IPS-18c (cell line): ENCODE results near the gene PCDH9.
"Not testable (repeated sequence)": the region's sequence is repeated elsewhere in the genome, so short reads cannot be mapped to it uniquely, and the experiment has no call there.

Experiments
- H3K4me3 ChIP-seq: 2 replicates; pipeline ENCODE4 v1.7.0; 2013; ENCODE audit warnings: low read depth, mild to moderate bottlenecking, low read length, moderate library complexity; ENCODE audit not compliant: insufficient read depth
- H3K9me3 ChIP-seq: one replicate; pipeline ENCODE4 v1.6.1; 2013; ENCODE audit warnings: mild to moderate bottlenecking, low read length, moderate library complexity; ENCODE audit not compliant: control insufficient read depth, insufficient read depth

PCDH9 gene

DNA sequence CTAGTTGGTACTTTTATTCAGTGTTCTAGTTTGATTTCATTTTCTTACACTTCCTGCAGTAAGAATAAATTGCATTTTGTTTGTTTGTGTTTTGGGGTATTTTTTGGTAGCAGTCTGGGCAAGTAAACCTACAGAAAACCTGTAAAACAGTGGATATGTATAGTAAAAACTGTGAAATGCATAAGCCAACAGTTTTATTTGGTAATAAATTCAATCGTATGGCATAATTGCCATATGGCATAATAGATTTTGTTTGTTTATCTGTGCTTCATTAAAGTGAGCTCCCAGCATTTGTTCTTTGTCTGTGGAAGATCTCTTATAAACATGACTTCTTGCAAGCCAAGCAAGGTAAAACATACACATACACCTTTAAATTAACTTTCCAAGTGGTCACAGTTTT, 111.9 kb downstream of the PCDH9 start:
- Histone ChIP-seq H3K9me3 (no peaks in the 10 kb centered on the region), H3K4me3 (no peak overlapping the region)

DNA sequence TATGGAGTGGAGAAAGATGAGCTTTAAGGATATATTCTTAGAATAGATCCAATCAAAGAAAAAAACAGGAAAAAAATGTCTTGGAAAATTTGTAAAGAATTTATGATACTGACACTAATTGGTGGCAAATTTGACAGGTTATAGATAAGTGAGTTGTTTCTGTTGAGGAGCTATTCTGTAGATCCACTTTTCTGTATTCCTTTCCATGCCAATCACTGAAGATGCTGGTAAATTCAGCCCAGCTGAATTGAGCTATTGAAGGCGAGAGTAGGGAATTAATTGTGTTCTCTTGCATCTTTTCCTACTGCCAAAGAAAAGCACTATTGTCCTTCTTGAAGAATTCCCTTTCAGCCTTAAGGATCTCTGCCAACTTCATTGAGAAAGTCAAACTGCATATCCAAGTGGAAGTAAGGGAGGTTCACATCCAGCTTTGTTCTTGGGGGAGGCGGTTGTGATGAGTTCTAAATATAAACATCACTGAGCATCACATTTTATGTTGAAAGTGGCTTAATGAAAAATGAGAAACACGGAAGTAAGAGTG, 113.1 kb downstream of the PCDH9 start:
- H3K9me3 ChIP-seq = no peaks in the 10 kb centered on the region
- no peak overlapping the region for H3K4me3 ChIP-seq

GRCh38 chr13:67107979-67108378, 122.2 kb downstream of the PCDH9 start:
- Histone ChIP-seq H3K9me3 (peaks cover 4% of the 10 kb centered on the region), H3K4me3 (no peak overlapping the region)

DNA sequence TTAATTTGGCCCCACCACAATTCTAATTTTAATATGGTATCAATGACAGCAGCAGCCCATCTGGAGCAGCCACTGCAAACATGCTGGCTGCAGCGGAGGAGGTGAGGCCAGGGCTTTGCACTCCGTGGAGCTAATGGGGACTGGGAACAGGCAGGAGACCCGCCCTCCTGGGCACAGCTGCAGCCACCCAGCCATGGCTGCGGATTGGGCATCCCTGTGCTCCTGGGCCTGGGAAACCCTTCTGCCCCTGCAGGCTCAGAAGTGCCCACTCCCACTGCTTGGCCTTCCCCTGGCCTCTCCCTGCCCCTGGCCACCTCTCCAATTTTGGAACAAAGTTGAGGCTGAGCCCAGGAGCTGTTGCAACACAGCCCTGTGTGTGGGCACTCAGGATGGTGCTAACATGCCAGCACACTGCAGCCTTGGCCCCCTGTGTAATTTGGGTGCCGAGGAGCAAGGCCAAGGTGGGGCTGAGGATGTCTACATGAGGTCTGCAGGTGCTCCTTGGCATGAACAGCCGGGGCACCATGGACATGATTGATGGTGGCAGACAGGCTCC, 123.6 kb downstream of the PCDH9 start:
- Histone ChIP-seq H3K4me3 (no peak overlapping the region), H3K9me3 (peaks cover 4% of the 10 kb centered on the region)

DNA sequence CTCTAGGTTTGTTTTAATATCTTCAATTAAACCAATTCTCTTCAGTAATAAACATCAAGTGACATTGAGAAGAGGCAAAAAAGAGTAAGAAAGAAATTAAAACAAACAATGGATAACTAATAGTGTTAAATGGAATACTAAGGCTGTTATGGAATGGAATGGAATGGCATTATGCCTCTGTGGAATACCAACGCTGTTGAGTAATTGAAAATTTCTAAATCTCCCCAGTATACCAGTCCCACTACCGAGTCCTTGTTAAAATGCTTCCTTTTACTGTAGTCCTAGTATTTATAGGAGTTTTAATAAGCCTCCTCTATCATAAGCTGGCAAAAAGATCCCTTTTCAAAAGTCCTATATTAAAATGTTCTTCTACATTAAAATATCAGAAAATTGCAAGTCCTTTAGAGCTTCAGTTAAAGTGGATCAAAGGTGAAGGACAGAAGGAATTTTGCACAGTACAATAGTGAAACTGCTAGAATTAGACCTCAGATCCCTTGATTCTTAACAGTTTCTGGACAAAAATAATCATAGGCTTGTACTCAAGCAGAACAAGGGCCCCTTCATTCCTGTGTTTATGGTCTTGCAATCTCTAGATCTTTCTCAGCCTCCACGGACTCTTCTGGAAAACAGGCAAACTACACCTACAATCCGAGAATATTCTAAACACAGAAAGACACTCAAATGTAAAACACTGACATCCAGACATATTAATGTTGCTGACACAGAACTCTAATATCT, 128.2 kb downstream of the PCDH9 start:
- no peaks in the 10 kb centered on the region for H3K9me3 ChIP-seq
- no peak overlapping the region for H3K4me3 ChIP-seq

DNA sequence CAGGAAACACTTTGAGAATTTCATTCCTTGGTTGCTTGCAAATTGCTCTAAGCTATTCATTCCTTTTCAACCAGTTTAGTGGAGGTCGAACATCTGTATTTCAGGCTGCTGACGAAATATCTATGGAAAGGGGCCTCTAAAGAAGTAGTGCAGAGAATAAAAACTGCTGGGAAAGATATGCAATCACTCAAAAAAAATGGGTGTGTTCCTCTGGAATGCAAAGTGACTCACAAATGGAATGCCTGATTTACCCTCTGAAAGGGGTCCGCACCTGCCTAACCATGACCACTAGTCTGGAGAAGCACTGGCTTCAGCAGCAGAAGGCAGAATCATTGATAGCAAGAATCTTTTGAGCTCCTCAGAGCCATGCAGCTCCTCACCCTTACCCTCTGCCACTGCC, 129.4 kb downstream of the PCDH9 start:
- no peaks in the 10 kb centered on the region for H3K9me3 ChIP-seq
- H3K4me3 ChIP-seq = no peak overlapping the region

DNA sequence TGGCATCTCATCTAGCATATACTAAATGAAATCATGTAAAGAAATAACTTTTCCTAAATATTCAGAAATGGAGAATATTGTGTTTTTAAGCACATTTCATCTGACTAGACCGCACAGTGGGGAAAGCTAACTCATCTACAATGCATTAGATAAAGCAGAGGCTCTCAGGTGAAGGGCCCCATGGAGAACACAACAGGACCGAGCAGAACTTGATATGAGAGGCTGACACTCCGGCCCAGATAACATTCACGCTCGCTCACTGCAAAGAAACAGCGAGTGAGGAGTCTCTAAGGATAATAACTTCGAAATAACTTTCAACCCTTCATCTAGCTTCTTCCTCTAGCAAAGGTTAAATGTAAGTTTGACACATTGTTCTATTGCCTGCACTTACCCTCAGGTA, 130.6 kb downstream of the PCDH9 start:
- no peaks in the 10 kb centered on the region for H3K9me3 ChIP-seq
- no peak overlapping the region for H3K4me3 ChIP-seq

DNA sequence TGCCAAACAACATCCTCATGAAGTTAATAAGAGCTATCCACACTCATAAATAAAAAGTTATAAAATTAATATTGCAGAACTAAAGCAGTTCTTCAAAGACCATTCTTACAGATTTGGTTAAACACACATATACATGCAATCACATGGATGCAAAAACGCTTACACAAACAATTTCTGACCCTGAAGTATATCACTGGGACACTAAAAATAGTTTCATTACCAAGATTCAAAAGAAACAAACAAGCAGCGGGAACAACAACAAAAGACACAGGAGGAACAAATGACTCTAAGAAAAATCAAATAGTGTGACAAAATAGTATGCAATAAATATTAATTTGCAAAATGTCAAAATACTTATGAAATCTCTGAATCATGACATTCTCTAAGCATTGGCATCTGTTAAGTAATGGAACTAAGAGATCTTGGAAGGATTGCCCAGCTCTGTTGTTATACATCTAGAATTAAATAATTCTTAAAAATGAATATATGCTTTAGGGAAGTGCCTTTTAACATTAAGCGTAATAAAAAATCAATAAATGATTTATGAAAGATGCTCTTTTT, 132.2 kb downstream of the PCDH9 start:
- Histone ChIP-seq H3K4me3 (no peak overlapping the region), H3K9me3 (no peaks in the 10 kb centered on the region)

- H3K4me3 ChIP-seq, H3K9me3 ChIP-seq: not testable (repeated sequence)
Measured at GRCh38 chr13:67096893-67097292, 133.2 kb downstream of the PCDH9 start.

DNA sequence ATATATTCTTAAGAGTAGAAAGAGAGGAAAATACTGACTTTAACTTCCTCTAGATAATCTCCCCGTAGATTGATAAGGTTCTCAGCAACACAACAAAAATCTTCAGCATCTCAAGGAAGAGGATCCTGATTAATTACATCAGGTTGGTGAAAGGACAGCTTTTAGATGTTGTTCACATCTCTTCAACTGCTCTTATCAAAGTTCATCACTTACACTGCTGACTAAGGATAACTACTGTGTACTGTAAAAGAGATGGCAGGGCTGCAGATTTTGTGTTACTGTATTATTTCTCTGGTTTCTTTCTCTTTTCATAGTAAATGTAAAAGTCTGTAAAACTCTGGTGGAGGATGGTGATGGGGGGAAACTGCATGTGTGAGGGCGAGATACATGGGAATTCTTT, 133.7 kb downstream of the PCDH9 start:
- no peaks in the 10 kb centered on the region for H3K9me3 ChIP-seq

GRCh38 chr13:67095621-67096020, 134.5 kb downstream of the PCDH9 start:
- Histone ChIP-seq H3K4me3 (no peak overlapping the region), H3K9me3 (no peaks in the 10 kb centered on the region)

More for the DNA sequence above, 133.7 kb downstream of the PCDH9 start:
- no peak overlapping the region for H3K4me3 ChIP-seq

GRCh38 chr13:67094952-67095351, 135.2 kb downstream of the PCDH9 start:
- Histone ChIP-seq H3K9me3 (no peaks in the 10 kb centered on the region), H3K4me3 (no peak overlapping the region)

- Histone ChIP-seq H3K4me3 (no peak overlapping the region), H3K9me3 (no peaks in the 10 kb centered on the region)
Measured at GRCh38 chr13:67094078-67094477, 136.1 kb downstream of the PCDH9 start.

GRCh38 chr13:67091603-67092002, 138.5 kb downstream of the PCDH9 start:
- Histone ChIP-seq H3K4me3 (no peak overlapping the region), H3K9me3 (no peaks in the 10 kb centered on the region)

GRCh38 chr13:67090856-67091255, 139.3 kb downstream of the PCDH9 start:
- H3K4me3 ChIP-seq = no peak overlapping the region
- H3K9me3 ChIP-seq = no peaks in the 10 kb centered on the region

- H3K9me3 ChIP-seq = no peaks in the 10 kb centered on the region
- no peak overlapping the region for H3K4me3 ChIP-seq
Measured at GRCh38 chr13:67087527-67087926, 142.6 kb downstream of the PCDH9 start.

GRCh38 chr13:67086260-67086659, 143.9 kb downstream of the PCDH9 start:
- no peaks in the 10 kb centered on the region for H3K9me3 ChIP-seq
- no peak overlapping the region for H3K4me3 ChIP-seq

GRCh38 chr13:67084066-67084465, 146.1 kb downstream of the PCDH9 start:
- Histone ChIP-seq H3K9me3 (no peaks in the 10 kb centered on the region), H3K4me3 (no peak overlapping the region)
